ENCODE results near the gene LCMT2.

GRCh38 chr15:43316016-43316970 is 14.1 kb downstream of the LCMT2 start:
- TF ChIP-seq FOXM1 (IDR thresholded peaks at IDR 0.05; ENCODE audit: borderline replicate concordance) = no peak
- TF ChIP-seq ELF4 (IDR thresholded peaks at IDR 0.05) = no peak
- TF ChIP-seq PKNOX1 (IDR thresholded peaks at IDR 0.05) = no peak
- TF ChIP-seq HDGF (IDR thresholded peaks at IDR 0.05; ENCODE audit: borderline replicate concordance) = no peak
- TF ChIP-seq FOXA1 (IDR thresholded peaks at IDR 0.05) = no peak

All from HEK293T (cell line).